Neural cell (in vitro differentiated cells): Measurements from ENCODE around the gene SEC61G. TPM values are rescaled to one million over a fixed set of nuclear protein-coding genes. Genes with fewer than 3 reads are reported as not detected.

Source experiments
- H2AFZ ChIP-seq: fragments of 200-600, 300-800 bp; sonication (generic), shearing (Covaris generic); 2 replicates; pipeline ENCODE4 v1.6.0; 2014; ENCODE audit warnings: low read depth, mild to moderate bottlenecking, antibody characterized with exemption, low read length, moderate library complexity
- H3F3A ChIP-seq: fragments of 200-600 bp; shearing (Covaris generic); 2 replicates; pipeline ENCODE4 v1.6.1; 2016; ENCODE audit warnings: mild to moderate bottlenecking, moderate library complexity, mixed read lengths, antibody characterized with exemption, low read length; ENCODE audit not compliant: insufficient read depth, poor library complexity, severe bottlenecking
- H3K27ac ChIP-seq: fragments of 200-600, 300-800 bp; sonication (generic), shearing (Covaris generic); 2 replicates; pipeline ENCODE4 v1.5.1; 2014; ENCODE audit warnings: mild to moderate bottlenecking, low read length, moderate library complexity
- H3K27me3 ChIP-seq: fragments of 300-800, 200-600 bp; sonication (generic), shearing (Covaris generic); 2 replicates; pipeline ENCODE4 v1.6.0; 2014; ENCODE audit warnings: mild to moderate bottlenecking, low read depth, low read length, moderate library complexity; ENCODE audit not compliant: insufficient read depth
- H3K36me3 ChIP-seq: fragments of 300-800, 200-600 bp; sonication (generic), shearing (Covaris generic); 2 replicates; pipeline ENCODE4 v1.5.1; 2014; ENCODE audit warnings: mild to moderate bottlenecking, antibody characterized with exemption, low read length, moderate library complexity; ENCODE audit not compliant: insufficient read depth
- H3K4me2 ChIP-seq: fragments of 300-800, 200-600 bp; sonication (generic), shearing (Covaris generic); 2 replicates; pipeline ENCODE4 v1.6.0; 2014; ENCODE audit warnings: mild to moderate bottlenecking, low read length
- H3K4me3 ChIP-seq: fragments of 300-800, 200-600 bp; sonication (generic), shearing (Covaris generic); 2 replicates; pipeline ENCODE4 v1.5.1; 2014; ENCODE audit warnings: mild to moderate bottlenecking, low read length, moderate library complexity
- H3K79me2 ChIP-seq: fragments of 200-600 bp; shearing (Covaris generic); replicated peaks from 2 replicates; pipeline ENCODE4 v1.6.0; 2014; ENCODE audit warnings: mild to moderate bottlenecking, low read length, moderate library complexity; ENCODE audit not compliant: insufficient read depth
- H3K9ac ChIP-seq: fragments of 300-800, 200-600 bp; sonication (generic), shearing (Covaris generic); 2 replicates; pipeline ENCODE4 v1.6.1; 2016; ENCODE audit warnings: mild to moderate bottlenecking, low read length, mixed read lengths
- H3K9me2 ChIP-seq: fragments of 200-600 bp; shearing (Covaris generic); 2 replicates; pipeline ENCODE4 v1.6.1; 2016; ENCODE audit warnings: mild to moderate bottlenecking, low read length, mixed read lengths; ENCODE audit not compliant: insufficient read depth
- H3K9me3 ChIP-seq: fragments of 200-600, 300-800 bp; sonication (generic), shearing (Covaris generic); 2 replicates; pipeline ENCODE4 v1.6.1; 2016; ENCODE audit warnings: mild to moderate bottlenecking, mixed run types, low read length, moderate library complexity, mixed read lengths
- H4K20me1 ChIP-seq: fragments of 200-600 bp; shearing (Covaris generic); 2 replicates; pipeline ENCODE4 v1.6.1; 2016; ENCODE audit warnings: mild to moderate bottlenecking, mixed run types; ENCODE audit not compliant: insufficient read depth
- CTCF ChIP-seq: fragments of 450-650 bp; IDR thresholded peaks from 2 replicates; pipeline ENCODE4 v1.5.1; 2014; ENCODE audit warnings: antibody characterized with exemption, mild to moderate bottlenecking, moderate library complexity; ENCODE audit not compliant: poor library complexity, severe bottlenecking
- EP300 ChIP-seq: fragments of 450-650 bp; conservative IDR thresholded peaks from 2 replicates; pipeline ENCODE4 v1.6.1; 2014; ENCODE audit warnings: antibody characterized with exemption, mild to moderate bottlenecking, moderate library complexity; ENCODE audit not compliant: poor library complexity, severe bottlenecking
- EZH2 ChIP-seq: fragments of 200-600, 300-800 bp; shearing (Covaris generic), sonication (generic); IDR thresholded peaks from 2 replicates; pipeline ENCODE4 v1.6.1; 2014; ENCODE audit warnings: antibody characterized with exemption, low read length, borderline replicate concordance, mild to moderate bottlenecking; ENCODE audit not compliant: insufficient read depth, poor library complexity, severe bottlenecking
- MXI1 ChIP-seq: fragments of 450-650 bp; conservative IDR thresholded peaks from 2 replicates; pipeline ENCODE4 v1.6.1; 2014; ENCODE audit warnings: antibody characterized with exemption, mild to moderate bottlenecking; ENCODE audit not compliant: poor library complexity, severe bottlenecking
- POLR2AphosphoS5 ChIP-seq: IDR thresholded peaks from 2 replicates; pipeline ENCODE4 v1.6.1; 2012
- RAD21 ChIP-seq: fragments of 450-650 bp; conservative IDR thresholded peaks from 2 replicates; pipeline ENCODE4 v1.6.1; 2014; ENCODE audit warnings: antibody characterized with exemption, mild to moderate bottlenecking, moderate library complexity
- SMC3 ChIP-seq: fragments of 450-650 bp; conservative IDR thresholded peaks from 2 replicates; pipeline ENCODE4 v1.6.1; 2014; ENCODE audit warnings: antibody characterized with exemption, mild to moderate bottlenecking, moderate library complexity; ENCODE audit not compliant: poor library complexity
- TAF1 ChIP-seq: IDR thresholded peaks from 2 replicates; pipeline ENCODE4 v1.6.1; 2012; ENCODE audit warnings: low read depth
- polyA plus RNA-seq: library from polyadenylated mRNA; depleted of rRNA; stranded (reverse); fragments of >200 nt; gene quantifications from 2 replicates; pipeline ENCODE4 v1.2.3, GENCODE V29; 2014
- TF ChIP-seq, protein P1 (sequence below): IDR thresholded peaks from 2 replicates; pipeline ENCODE4 v1.6.1; 2012; ENCODE audit warnings: borderline replicate concordance

The SEC61G gene
- polyA plus RNA-seq, 1 donor from 2014 or later = 2,117 TPM

DNA sequence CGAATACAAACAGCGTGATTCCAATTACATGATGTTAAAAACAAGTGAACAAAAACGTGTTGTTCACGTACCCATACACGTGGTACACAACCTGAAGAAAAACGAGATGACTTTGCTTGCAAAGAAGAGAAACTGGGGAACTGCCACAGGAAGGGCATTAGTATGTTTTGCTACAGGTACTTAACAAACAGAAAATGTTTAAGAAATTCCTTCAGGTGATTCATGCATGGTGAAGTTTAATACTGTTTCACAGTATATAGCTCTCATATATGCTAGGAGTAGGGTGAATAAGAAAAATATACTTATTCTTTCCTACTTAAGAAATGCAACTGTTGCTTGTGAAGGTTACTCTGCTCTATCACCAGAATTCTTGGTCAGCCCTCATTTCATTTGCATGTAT is 9.8 kb downstream of the SEC61G start:
- H3K4me2 ChIP-seq = no peak overlapping the region
- H4K20me1 ChIP-seq = no peaks in the 10 kb centered on the region
- no peaks in the 10 kb centered on the region for H3K36me3 ChIP-seq

DNA sequence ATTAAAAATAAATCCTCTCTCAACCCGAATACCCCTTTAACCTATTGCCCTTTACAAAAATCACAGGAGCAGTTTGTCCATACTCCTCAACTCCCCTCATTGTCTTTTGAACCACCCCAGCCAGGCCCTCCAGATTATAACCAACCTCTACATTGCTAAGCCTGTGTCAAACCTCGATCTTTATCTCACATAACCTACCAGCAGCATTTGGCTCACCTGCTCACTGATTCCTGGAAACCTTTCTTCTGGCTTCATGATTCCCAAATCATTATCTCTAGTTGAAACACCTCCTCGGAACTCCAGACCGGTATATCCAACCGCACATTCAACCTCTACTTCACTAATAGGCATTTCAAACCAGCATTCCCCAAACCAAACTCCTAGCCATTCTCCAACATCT is 11.8 kb downstream of the SEC61G start:
- H4K20me1 ChIP-seq = no peaks in the 10 kb centered on the region

More for the DNA sequence above, 9.8 kb downstream of the SEC61G start:
- Histone ChIP-seq H3K27me3 (no peaks in the 10 kb centered on the region), H2AFZ (no peak overlapping the region), H3K79me2 (peaks cover 5% of the 10 kb centered on the region), H3F3A (no peaks in the 10 kb centered on the region), H3K9me2 (no peaks in the 10 kb centered on the region), H3K9me3 (no peaks in the 10 kb centered on the region), H3K9ac (no peak overlapping the region), H3K27ac (no peak overlapping the region), H3K4me3 (no peak overlapping the region)
- TF ChIP-seq MXI1 (no peak), POLR2AphosphoS5 (no peak), EP300 (no peak), CTCF (no peak), RAD21 (no peak), EZH2 (no peak), TAF1 (no peak), SMC3 (no peak)
- TF ChIP-seq, protein P1, sequence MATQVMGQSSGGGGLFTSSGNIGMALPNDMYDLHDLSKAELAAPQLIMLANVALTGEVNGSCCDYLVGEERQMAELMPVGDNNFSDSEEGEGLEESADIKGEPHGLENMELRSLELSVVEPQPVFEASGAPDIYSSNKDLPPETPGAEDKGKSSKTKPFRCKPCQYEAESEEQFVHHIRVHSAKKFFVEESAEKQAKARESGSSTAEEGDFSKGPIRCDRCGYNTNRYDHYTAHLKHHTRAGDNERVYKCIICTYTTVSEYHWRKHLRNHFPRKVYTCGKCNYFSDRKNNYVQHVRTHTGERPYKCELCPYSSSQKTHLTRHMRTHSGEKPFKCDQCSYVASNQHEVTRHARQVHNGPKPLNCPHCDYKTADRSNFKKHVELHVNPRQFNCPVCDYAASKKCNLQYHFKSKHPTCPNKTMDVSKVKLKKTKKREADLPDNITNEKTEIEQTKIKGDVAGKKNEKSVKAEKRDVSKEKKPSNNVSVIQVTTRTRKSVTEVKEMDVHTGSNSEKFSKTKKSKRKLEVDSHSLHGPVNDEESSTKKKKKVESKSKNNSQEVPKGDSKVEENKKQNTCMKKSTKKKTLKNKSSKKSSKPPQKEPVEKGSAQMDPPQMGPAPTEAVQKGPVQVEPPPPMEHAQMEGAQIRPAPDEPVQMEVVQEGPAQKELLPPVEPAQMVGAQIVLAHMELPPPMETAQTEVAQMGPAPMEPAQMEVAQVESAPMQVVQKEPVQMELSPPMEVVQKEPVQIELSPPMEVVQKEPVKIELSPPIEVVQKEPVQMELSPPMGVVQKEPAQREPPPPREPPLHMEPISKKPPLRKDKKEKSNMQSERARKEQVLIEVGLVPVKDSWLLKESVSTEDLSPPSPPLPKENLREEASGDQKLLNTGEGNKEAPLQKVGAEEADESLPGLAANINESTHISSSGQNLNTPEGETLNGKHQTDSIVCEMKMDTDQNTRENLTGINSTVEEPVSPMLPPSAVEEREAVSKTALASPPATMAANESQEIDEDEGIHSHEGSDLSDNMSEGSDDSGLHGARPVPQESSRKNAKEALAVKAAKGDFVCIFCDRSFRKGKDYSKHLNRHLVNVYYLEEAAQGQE = no peak

More for the DNA sequence above, 11.8 kb downstream of the SEC61G start:
- no peak overlapping the region for H3K4me2 ChIP-seq
- no peaks in the 10 kb centered on the region for H3F3A ChIP-seq
- no peaks in the 10 kb centered on the region for H3K36me3 ChIP-seq
- no peak overlapping the region for H3K4me3 ChIP-seq
- no peaks in the 10 kb centered on the region for H3K9me2 ChIP-seq
- no peak overlapping the region for H3K9ac ChIP-seq
- no peak overlapping the region for H3K27ac ChIP-seq
- H3K27me3 ChIP-seq = no peaks in the 10 kb centered on the region
- H3K79me2 ChIP-seq = no peaks in the 10 kb centered on the region
- no peak overlapping the region for H2AFZ ChIP-seq
- no peaks in the 10 kb centered on the region for H3K9me3 ChIP-seq
- TF ChIP-seq MXI1 (no peak), SMC3 (no peak), TAF1 (no peak), EP300 (no peak), EZH2 (no peak), RAD21 (no peak), POLR2AphosphoS5 (no peak), CTCF (no peak)
- TF ChIP-seq, protein P1 = no peak
